HEK293T (cell line): ENCODE results near the gene LRRIQ1.

Source experiments
- BHLHE40 ChIP-seq: fragments of 450-650 bp; IDR thresholded peaks from 2 replicates; pipeline ENCODE4 v1.6.1; 2016; ENCODE audit warnings: mild to moderate bottlenecking, moderate library complexity, borderline replicate concordance
- FOXA1 ChIP-seq: fragments of 450-650 bp; IDR thresholded peaks from 2 replicates; pipeline ENCODE4 v1.6.1; 2016; ENCODE audit warnings: mild to moderate bottlenecking
- FOXM1 ChIP-seq: fragments of 450-650 bp; IDR thresholded peaks from 2 replicates; pipeline ENCODE4 v1.6.1; 2017; ENCODE audit warnings: mild to moderate bottlenecking, borderline replicate concordance
- NFRKB ChIP-seq: fragments of 450-650 bp; IDR thresholded peaks from 2 replicates; pipeline ENCODE4 v1.6.1; 2016; ENCODE audit warnings: mild to moderate bottlenecking, moderate library complexity
- SUZ12 ChIP-seq: fragments of 450-650 bp; IDR thresholded peaks from 2 replicates; pipeline ENCODE4 v1.6.1; 2016; ENCODE audit warnings: mild to moderate bottlenecking
- ZNF384 ChIP-seq: fragments of 450-650 bp; IDR thresholded peaks from 2 replicates; pipeline ENCODE4 v1.6.1; 2016

DNA sequence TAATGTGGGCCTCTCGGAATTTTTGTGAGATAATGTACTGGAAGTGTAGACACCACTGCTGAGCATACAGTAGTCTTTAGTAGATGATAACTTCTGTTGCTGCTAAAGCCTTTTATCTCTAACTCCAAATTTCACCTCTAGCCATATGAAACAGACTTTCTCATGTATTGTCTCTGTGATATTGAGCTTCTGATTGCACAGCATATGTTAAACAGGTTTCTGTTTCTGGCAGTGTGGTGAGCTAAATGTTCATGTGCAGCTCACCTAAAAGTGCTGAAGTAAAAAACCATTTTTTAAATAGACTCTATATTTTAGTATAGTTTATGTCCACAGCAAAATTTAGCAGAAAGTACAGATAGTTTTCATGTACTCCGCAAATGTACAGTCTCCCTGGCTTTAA is 154.6 kb downstream of the LRRIQ1 start:
- no peak for TF ChIP-seq NFRKB
- no peak for TF ChIP-seq SUZ12
- no peak for TF ChIP-seq BHLHE40
- TF ChIP-seq ZNF384: no peak
- no peak for TF ChIP-seq FOXM1
- no peak for TF ChIP-seq FOXA1
